Stimulated activated CD8-positive, alpha-beta memory T cell treated with anti-CD3 and anti-CD28 coated beads, Interleukin-7, amount 100 ng/mL, for 48 hours (primary cell): ENCODE data around the gene VCL.

Source experiments
- DNase-seq, 2 donors: peaks; one replicate each; pipeline ENCODE4 v3.0.0-alpha.2; 2020; ENCODE audit warnings: low read depth in 1 of 2; ENCODE audit errors: extremely low read depth in 1 of 2

Gene VCL

GRCh38 chr10:74071157-74071556 is 73.2 kb downstream of the VCL start:
- DNase-seq, result no peak

- no peak for DNase-seq
These were observed 74.6 kb downstream of the VCL start for GRCh38 chr10:74072503-74072902.

- no peak for DNase-seq
These were observed 78.0 kb downstream of the VCL start for GRCh38 chr10:74075906-74076305.

GRCh38 chr10:74076961-74077360 is 79.0 kb downstream of the VCL start:
- no peak for DNase-seq

- no peak for DNase-seq
These were observed 79.5 kb downstream of the VCL start for GRCh38 chr10:74077416-74077815.

GRCh38 chr10:74078037-74078436 is 80.1 kb downstream of the VCL start:
- peak; percentile 41 to 67 for DNase-seq

- DNase-seq, result no peak
These were observed 81.4 kb downstream of the VCL start for GRCh38 chr10:74079028-74079935.

- no peak for DNase-seq
These were observed 82.1 kb downstream of the VCL start for GRCh38 chr10:74079936-74080590.

- no peak for DNase-seq
These were observed 83.4 kb downstream of the VCL start for GRCh38 chr10:74081192-74081803.

GRCh38 chr10:74081941-74082718 is 84.2 kb downstream of the VCL start:
- no peak for DNase-seq

- no peak for DNase-seq
These were observed 85.4 kb downstream of the VCL start for GRCh38 chr10:74083304-74083703.

- DNase-seq, result no peak
These were observed 87.0 kb downstream of the VCL start for GRCh38 chr10:74084955-74085354.

- no peak for DNase-seq
These were observed 88.4 kb downstream of the VCL start for GRCh38 chr10:74086317-74086716.

- no peak for DNase-seq
These were observed 90.8 kb downstream of the VCL start for GRCh38 chr10:74088722-74089121.

- DNase-seq, result no peak
These were observed 94.5 kb downstream of the VCL start for GRCh38 chr10:74092372-74092771.

- no peak for DNase-seq
These were observed 95.7 kb downstream of the VCL start for GRCh38 chr10:74093530-74094164.

GRCh38 chr10:74094231-74094630 is 96.3 kb downstream of the VCL start:
- DNase-seq, result no peak

- no peak for DNase-seq
These were observed 98.9 kb downstream of the VCL start for GRCh38 chr10:74096777-74097176.

- no peak for DNase-seq
These were observed 99.9 kb downstream of the VCL start for GRCh38 chr10:74097776-74098175.

- DNase-seq, result no peak
These were observed 101.5 kb downstream of the VCL start for GRCh38 chr10:74099420-74099819.

GRCh38 chr10:74099836-74100235 is 101.9 kb downstream of the VCL start:
- no peak for DNase-seq
